SH-SY5Y (cell line): Measurements from ENCODE around the gene SLC25A3.

Source experiments
- GATA2 ChIP-seq: IDR thresholded peaks from 2 replicates; pipeline ENCODE4 v1.6.1; 2011; ENCODE audit warnings: mild to moderate bottlenecking, low read depth, low read length
- GATA3 ChIP-seq: IDR thresholded peaks from 2 replicates; pipeline ENCODE4 v1.6.1; 2011; ENCODE audit warnings: low read depth, mild to moderate bottlenecking, low read length, moderate library complexity

SLC25A3 gene

GRCh38 chr12:98593351-98594049, at the start of gene SLC25A3:
TSS of gene SLC25A3 (plus strand) at chr12:98593686. CDS start at chr12:98593979, 293 bp downstream.
- TF ChIP-seq GATA3 (no peak), GATA2 (no peak)

- TF ChIP-seq GATA2 (no peak), GATA3 (no peak)
These were observed 49.8 kb upstream of the SLC25A3 start for GRCh38 chr12:98543701-98544100.

DNA sequence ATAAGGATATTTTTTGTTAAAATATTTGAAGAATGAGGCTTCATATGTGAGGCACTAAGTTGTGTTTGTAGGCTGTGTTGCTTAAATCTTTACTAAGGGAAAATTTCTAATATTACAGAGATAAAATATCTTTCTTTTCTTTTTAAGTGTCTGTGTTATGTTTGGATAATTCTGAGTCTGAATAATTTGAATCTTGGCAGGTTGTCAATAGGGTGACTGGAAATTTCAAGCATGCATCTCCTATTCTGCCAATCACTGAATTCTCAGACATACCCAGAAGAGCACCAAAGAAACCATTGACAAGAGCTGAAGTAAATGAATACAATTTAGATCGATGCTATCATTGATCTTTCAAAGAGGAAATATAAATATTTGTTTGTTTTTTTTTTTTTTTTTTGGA, 48.7 kb upstream of the SLC25A3 start:
- TF ChIP-seq GATA3 = no peak
- TF ChIP-seq GATA2 = no peak

- TF ChIP-seq GATA2 = no peak
- TF ChIP-seq GATA3 = no peak
These were observed 43.9 kb upstream of the SLC25A3 start for GRCh38 chr12:98549371-98550110.

DNA sequence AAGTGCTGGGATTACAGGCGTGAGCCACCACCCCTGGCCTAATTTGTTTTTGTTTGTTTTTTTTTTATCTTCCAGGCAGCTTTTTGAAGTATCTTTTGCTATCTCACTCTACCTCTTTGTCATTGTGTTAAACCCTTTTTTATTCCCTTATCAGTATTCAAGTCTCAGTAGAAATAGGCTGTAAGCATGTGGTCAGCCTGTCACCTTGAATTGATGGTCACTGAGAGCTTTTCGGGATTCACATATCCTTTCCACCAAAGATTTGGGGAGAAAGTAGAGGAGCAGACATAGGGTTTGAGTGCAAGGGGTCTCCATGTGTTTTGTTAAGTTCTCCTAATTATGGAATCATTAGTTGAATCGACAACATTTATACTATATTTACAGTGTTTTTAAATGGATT, 41.7 kb upstream of the SLC25A3 start:
- no peak for TF ChIP-seq GATA3
- no peak for TF ChIP-seq GATA2

- no peak for TF ChIP-seq GATA3
- no peak for TF ChIP-seq GATA2
These were observed 33.8 kb upstream of the SLC25A3 start for GRCh38 chr12:98559666-98560065.

DNA sequence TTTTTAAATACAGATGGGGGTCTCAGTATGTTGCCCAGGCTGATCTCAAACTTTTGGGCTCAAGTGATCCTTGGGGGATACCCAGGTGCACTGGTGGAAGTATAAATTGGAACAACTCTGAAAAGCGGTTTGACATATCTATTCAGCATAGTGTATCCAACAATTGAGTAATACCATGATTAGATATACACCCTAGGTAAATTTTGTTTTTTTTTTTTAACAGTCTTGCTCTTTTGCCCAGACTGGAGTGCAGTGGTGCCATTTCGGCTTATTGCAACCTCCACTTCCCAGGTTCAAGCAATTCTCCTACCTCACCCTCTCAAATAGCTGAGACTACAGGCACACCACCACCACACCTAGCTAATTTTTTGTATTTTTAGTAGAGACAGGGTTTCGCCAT, 31.6 kb upstream of the SLC25A3 start:
- TF ChIP-seq GATA2 (no peak), GATA3 (no peak)

GRCh38 chr12:98572010-98572409, 21.5 kb upstream of the SLC25A3 start:
- TF ChIP-seq GATA3 (no peak), GATA2 (no peak)

- TF ChIP-seq GATA2 (no peak), GATA3 (no peak)
These were observed 19.4 kb upstream of the SLC25A3 start for GRCh38 chr12:98574110-98574509.

DNA sequence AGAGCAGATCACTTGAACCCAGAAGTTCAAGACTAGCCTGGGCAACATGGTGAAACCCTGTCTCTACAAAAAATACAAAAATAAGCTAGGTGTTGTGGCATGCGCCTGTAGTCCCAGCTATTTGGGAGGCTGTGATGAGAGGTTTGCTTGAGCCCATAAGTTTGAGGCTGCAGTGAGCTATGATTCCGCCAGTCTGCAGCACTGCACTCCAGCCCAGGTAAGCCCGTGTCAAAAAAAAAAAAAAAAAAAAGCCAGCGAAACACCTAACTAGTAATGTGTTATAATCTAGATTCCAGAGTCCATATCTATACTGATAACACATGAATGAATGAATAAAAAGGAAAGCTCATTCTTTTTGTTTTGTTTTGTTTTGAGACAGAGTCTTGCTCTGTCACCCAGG, 18.5 kb upstream of the SLC25A3 start:
- no peak for TF ChIP-seq GATA2
- no peak for TF ChIP-seq GATA3

DNA sequence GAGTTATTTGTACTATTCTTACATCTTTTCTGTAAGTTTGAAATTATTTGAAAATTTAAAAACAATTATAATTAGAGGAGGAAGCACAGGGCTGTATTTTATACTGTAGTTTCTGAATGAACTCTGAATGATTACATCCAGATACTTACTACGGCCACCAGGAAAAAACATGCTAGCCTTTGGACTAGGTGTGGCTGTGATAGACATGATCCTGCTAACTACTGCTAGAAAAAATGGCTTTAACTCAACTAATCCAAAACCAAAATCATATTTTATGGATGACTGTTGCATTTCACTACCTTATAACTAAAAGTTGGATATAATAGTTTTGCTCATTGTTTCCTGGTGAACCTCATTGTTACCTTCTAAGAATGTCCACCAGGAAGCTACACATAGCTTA, 15.1 kb upstream of the SLC25A3 start:
- no peak for TF ChIP-seq GATA3
- no peak for TF ChIP-seq GATA2

- TF ChIP-seq GATA3 (no peak), GATA2 (no peak)
These were observed 14.7 kb upstream of the SLC25A3 start for GRCh38 chr12:98578821-98579220.

DNA sequence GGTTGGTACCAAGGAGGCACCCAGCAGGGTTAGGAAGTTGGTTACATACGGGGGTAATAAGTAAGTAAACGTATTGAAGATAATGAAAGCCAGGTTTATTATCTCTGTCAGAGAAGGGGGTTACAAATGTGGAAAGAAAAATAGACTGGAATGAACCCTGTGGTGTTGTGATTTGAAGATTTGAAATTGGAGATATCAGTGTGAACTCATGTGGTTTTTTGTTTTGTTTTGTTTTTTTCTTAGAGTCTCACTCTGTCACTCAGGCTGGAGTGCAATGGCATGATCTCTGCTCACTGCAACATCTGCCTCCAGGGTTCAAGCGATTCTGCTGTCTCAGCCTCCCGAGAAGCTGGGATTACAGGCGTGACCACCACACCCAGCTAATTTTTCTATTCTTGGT, 14.1 kb upstream of the SLC25A3 start:
- TF ChIP-seq GATA2 (no peak), GATA3 (no peak)

DNA sequence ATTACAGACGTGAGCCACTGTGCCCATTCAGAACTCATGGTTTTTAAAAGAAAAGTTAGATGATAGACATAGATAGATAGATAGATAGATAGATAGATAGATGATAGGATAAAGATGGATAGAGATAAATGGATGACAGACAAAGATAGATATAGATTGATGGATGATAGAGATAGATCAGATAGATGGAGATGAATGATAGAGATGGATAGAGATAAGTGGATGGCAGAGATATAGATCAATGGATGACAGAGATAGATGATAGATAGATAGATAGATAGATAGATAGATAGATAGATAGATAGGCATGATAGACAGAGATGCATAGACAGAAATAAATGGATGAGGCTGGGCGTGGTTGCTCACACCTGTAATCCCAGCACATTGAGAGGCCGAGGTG, 13.7 kb upstream of the SLC25A3 start:
- TF ChIP-seq GATA2 (no peak), GATA3 (no peak)

GRCh38 chr12:98580695-98581094, 12.8 kb upstream of the SLC25A3 start:
- no peak for TF ChIP-seq GATA2
- TF ChIP-seq GATA3 = no peak
